GM12878 (cell line): ENCODE measurements around the gene THOC6. TPM values are rescaled to one million over a fixed set of nuclear protein-coding genes. Genes with fewer than 3 reads are reported as not detected.
"Not testable (repeated sequence)": the region's sequence is repeated elsewhere in the genome, so short reads cannot be mapped to it uniquely, and the experiment has no call there.

Experiments used
- ATAC-seq: fragments of 200-7000 bp; cut with Tn5 transposase; 3 replicates; pipeline ENCODE4 v1.9.1; 2020; ENCODE audit warnings: mild to moderate bottlenecking, moderate library complexity
- BruUV-seq: library from RNA; stranded (reverse); fragments of 400-500 nt; replicated peaks from 2 replicates; lab custom pipeline; 2021; lab: Mats Ljungman, UMichigan
- CTCF ChIA-PET: fragments of 300-600 bp; sonication (Branson Sonifier 250); formaldehyde crosslinking; extraction: SDS; loops from one replicate; lab custom pipeline; 2021; ENCODE audit warnings: inconsistent platforms; lab: Yijun Ruan, JAX
- POLR2A ChIA-PET: fragments of 350-600 bp; formaldehyde crosslinking; extraction: SDS; loops from one replicate; lab custom pipeline; 2021; ENCODE audit warnings: inconsistent platforms; lab: Charles Lee
- RAD21 ChIA-PET: fragments of 300-600 bp; sonication (Branson Sonifier 250); formaldehyde crosslinking; loops from one replicate; lab custom pipeline; 2023; ENCODE audit warnings: antibody characterized with exemption; ENCODE audit not compliant: unreplicated experiment; lab: Charles Lee
- SMC1A ChIA-PET: fragments of 300-600 bp; sonication (Branson Sonifier 250); formaldehyde crosslinking; loops from one replicate; lab custom pipeline; 2023; ENCODE audit not compliant: unreplicated experiment, uncharacterized antibody; lab: Charles Lee
- DNase-seq: peaks from one replicate; pipeline ENCODE4 v3.0.0-alpha.2; 2011; ENCODE audit warnings: low read depth, low spot score
- FAIRE-seq: peaks from 3 replicates; lab custom pipeline; 2011; peaks lifted over from hg19 to GRCh38; lab: Jason Lieb, UNC
- H2AFZ ChIP-seq: 2 replicates; pipeline ENCODE4 v1.6.0; 2011; ENCODE audit warnings: low read depth, low read length, control low read depth; ENCODE audit not compliant: control insufficient read depth
- H3K27ac ChIP-seq: 2 replicates; pipeline ENCODE4 v1.5.1; 2011; ENCODE audit warnings: control low read depth; ENCODE audit not compliant: control insufficient read depth, insufficient read depth
- H3K27me3 ChIP-seq, 2 experiments: replicated peaks in 1 of 2; 2 replicates each; pipeline versions ENCODE4 v1.6.0 to v1.6.1; 2011; ENCODE audit warnings: low read length in 1 of 2; ENCODE audit not compliant: control insufficient read depth in 2 of 2, insufficient read depth in 2 of 2
- H3K36me3 ChIP-seq, 2 experiments: 2 replicates each; pipeline ENCODE4 v1.5.1; 2011; ENCODE audit warnings: low read length in 1 of 2; ENCODE audit not compliant: control insufficient read depth in 2 of 2, insufficient read depth in 2 of 2
- H3K4me1 ChIP-seq: 2 replicates; pipeline ENCODE4 v1.6.1; 2011; ENCODE audit warnings: mild to moderate bottlenecking, low read length, moderate library complexity, mixed read lengths; ENCODE audit not compliant: control insufficient read depth, insufficient read depth
- H3K4me2 ChIP-seq: 2 replicates; pipeline ENCODE4 v1.6.0; 2011; ENCODE audit warnings: control low read depth; ENCODE audit not compliant: control insufficient read depth, insufficient read depth
- H3K4me3 ChIP-seq: fragments of 200-600 bp; sonication (generic); 2 replicates; pipeline ENCODE4 v1.5.1; 2016
- H3K79me2 ChIP-seq: 2 replicates; pipeline ENCODE4 v1.6.0; 2011; ENCODE audit warnings: low read length; ENCODE audit not compliant: control insufficient read depth, insufficient read depth
- H3K9ac ChIP-seq: 2 replicates; pipeline ENCODE4 v1.8.0; 2011; ENCODE audit warnings: low read length, control low read depth, mixed read lengths; ENCODE audit not compliant: control insufficient read depth, insufficient read depth
- H3K9me3 ChIP-seq: replicated peaks from 3 replicates; pipeline ENCODE4 v1.5.1; 2011; ENCODE audit warnings: mild to moderate bottlenecking, low read length; ENCODE audit not compliant: control insufficient read depth, insufficient read depth
- H4K20me1 ChIP-seq: 2 replicates; pipeline ENCODE4 v1.6.0; 2011; ENCODE audit not compliant: control insufficient read depth, insufficient read depth
- ATF7 ChIP-seq: fragments of 450-650 bp; IDR thresholded peaks from 2 replicates; pipeline ENCODE4 v1.6.1; 2016; ENCODE audit warnings: low read depth, mild to moderate bottlenecking
- HDAC2 ChIP-seq: fragments of 200-600 bp; sonication (generic); IDR thresholded peaks from 2 replicates; pipeline ENCODE4 v1.6.1; 2017
- KAT2A ChIP-seq: conservative IDR thresholded peaks from 2 replicates; pipeline ENCODE4 v1.6.1; 2011; ENCODE audit warnings: low read depth, low read length; ENCODE audit not compliant: control insufficient read depth
- NFYB ChIP-seq: IDR thresholded peaks from 2 replicates; pipeline ENCODE4 v1.6.1; 2011; ENCODE audit warnings: low read depth, mild to moderate bottlenecking, low read length, improper control_type of control experiment, moderate library complexity; ENCODE audit not compliant: insufficient read depth
- PKNOX1 ChIP-seq: fragments of 450-650 bp; IDR thresholded peaks from 2 replicates; pipeline ENCODE4 v1.6.1; 2016; ENCODE audit warnings: mild to moderate bottlenecking
- POU2F2 ChIP-seq: IDR thresholded peaks from 3 replicates; pipeline ENCODE4 v1.6.1; 2011; ENCODE audit warnings: low read depth, mild to moderate bottlenecking, low read length, borderline replicate concordance
- SKIL ChIP-seq: fragments of 450-650 bp; IDR thresholded peaks from 2 replicates; pipeline ENCODE4 v1.6.1; 2017; ENCODE audit warnings: mild to moderate bottlenecking, low read depth, inconsistent platforms; ENCODE audit not compliant: poor library complexity, severe bottlenecking
- USF1 ChIP-seq: IDR thresholded peaks from 2 replicates; pipeline ENCODE4 v1.6.1; 2011; ENCODE audit warnings: borderline replicate concordance, low read depth, mild to moderate bottlenecking, moderate library complexity, mixed read lengths, low read length; ENCODE audit not compliant: insufficient read depth; ENCODE audit errors: extremely low read length
- WGBS: methylation state at CpG from one replicate; pipeline ENCODE4 v1.1.6; 2016; ENCODE audit warnings: low lambda C conversion rate; ENCODE audit not compliant: insufficient replicate concordance, insufficient coverage; ENCODE audit errors: missing lambda C conversion rate; 5-methylcytosine and 5-hydroxymethylcytosine counted together
- in situ Hi-C: fragments of 300-500 bp; cut with MboI; formaldehyde crosslinking; loops from 9 replicates; pipeline ENCODE4 v1.14.3; 2018; ENCODE audit warnings: mixed read lengths
- intact Hi-C: fragments of 100-400 bp; cut with micrococcal nuclease; formaldehyde crosslinking; loops from one replicate; pipeline ENCODE4 v1.14.2; 2022; ENCODE audit not compliant: unreplicated experiment
- polyA plus RNA-seq, 11 experiments: library from polyadenylated mRNA; depleted of rRNA in 4 of 11; unstranded in 6 of 11; stranded (reverse) in 5 of 11; fragments of >200 nt; fragmentation: Nextera tagmentation in 4 of 11; fragmentation: Illumina TruSeq in 1 of 11; extraction: Ambion mirVana in 4 of 11; extraction: Trizol in 1 of 11; gene quantifications; 1 replicate in 1 of 11; 2 replicates in 10 of 11; pipeline versions ENCODE4 v1.2.1 to v1.2.3, GENCODE V29; 2011 to 2016; ENCODE audit warnings: inconsistent platforms in 2 of 11, missing spikeins in 2 of 11, low read depth in 1 of 11
- total RNA-seq, 4 experiments: library from RNA; depleted of rRNA in 3 of 4; stranded (reverse); fragments of >200 nt in 3 of 4; fragmentation: Illumina TruSeq in 1 of 4; extraction: Trizol in 1 of 4; gene quantifications; 2 replicates each; pipeline versions ENCODE4 v1.2.1 to v1.2.3, GENCODE V29; 2013 to 2021

Gene THOC6
- total and polyA plus RNA-seq, 10 of the 15 experiments (the other 5 are each of a cell fraction or from before 2014, with no cell fraction given) = 1.0 to 54.4 (median 27.9) TPM

GRCh38 chr16:3075523-3075915, 51.7 kb downstream of the THOC6 start:
- 79% methylated on average over 8 of the region's 10 CpGs for WGBS
- Histone ChIP-seq H3K27me3 (no peaks in the 10 kb centered on the region), H3K79me2 (no peaks in the 10 kb centered on the region), H4K20me1 (no peaks in the 10 kb centered on the region), H3K4me1 (peaks cover 45% of the 10 kb centered on the region), H3K9ac (peak overlapping the region; percentile 49), H3K4me3 (peak overlapping the region; percentile 55)
- FAIRE-seq (no peak), ATAC-seq (peak; percentile 42)
- POLR2A ChIA-PET = interaction anchor here (1.0 to 4.4 kb wide), 3 partner anchors 10 to 59 kb away, joined by 4 to 38 read pairs (median 10); partner anchors contain the start of genes IL32 and ZNF213
- no peak for TF ChIP-seq NFYB
- TF ChIP-seq HDAC2 = no peak
- no peak for TF ChIP-seq USF1
- no peak for TF ChIP-seq KAT2A
- TF ChIP-seq PKNOX1 = no peak
- TF ChIP-seq ATF7 = no peak
- no peak for TF ChIP-seq SKIL
- TF ChIP-seq POU2F2 = no peak
- TF ChIP-seq, all 136 proteins: peak for 0
- Histone ChIP-seq H2AFZ (no peak overlapping the region), H3K4me2 (peak overlapping the region; percentile 72), H3K27ac (peak overlapping the region; percentile 77), H3K36me3 (no peaks in the 10 kb centered on the region), H3K9me3 (peaks cover 8% of the 10 kb centered on the region)
- intact Hi-C loops = no loop called here
- ChIA-PET SMC1A (interaction anchor here (1.0 to 6.1 kb wide), 6 partner anchors 10 to 56 kb away, joined by 3 to 52 read pairs (median 7); partner anchors contain the start of gene IL32), CTCF (interaction anchor here (0.9 to 6.0 kb wide), 9 partner anchors 11 to 53 kb away, joined by 3 to 42 read pairs (median 9); partner anchors contain the start of gene IL32), RAD21 (interaction anchor here (1.1 to 3.5 kb wide), 5 partner anchors 9 to 61 kb away, joined by 3 to 14 read pairs (median 4); partner anchors contain the start of gene IL32)
- BruUV-seq = no TSS peak
- DNase-seq = no peak
- in situ Hi-C loops = no loop called here

GRCh38 chr16:3075946-3076345, 52.1 kb downstream of the THOC6 start:
- not testable (repeated sequence) for FAIRE-seq
- peak overlapping the region; percentile 68; the same call in 1 of the 2 replicates for H3K4me2 ChIP-seq
- H3K4me3 ChIP-seq = peak overlapping the region; percentile 28; the same call in 1 of the 2 replicates

More at GRCh38 chr16:3075946-3076345, 52.1 kb downstream of the THOC6 start:
- WGBS = 71% methylated on average over 6 of the region's 6 CpGs
- Histone ChIP-seq H3K27ac (peak overlapping the region; percentile 88), H3K4me1 (peaks cover 45% of the 10 kb centered on the region)
- H3K9ac ChIP-seq, H3K36me3 ChIP-seq, DNase-seq, in situ Hi-C loops, ATAC-seq, H4K20me1 ChIP-seq, H2AFZ ChIP-seq, H3K79me2 ChIP-seq, H3K27me3 ChIP-seq, BruUV-seq, H3K9me3 ChIP-seq: not testable (repeated sequence)
- ChIA-PET CTCF (interaction anchor here (1.2 to 6.0 kb wide), 9 partner anchors 11 to 53 kb away, joined by 3 to 42 read pairs (median 15); partner anchors contain the start of gene IL32), SMC1A (interaction anchor here (1.0 to 6.1 kb wide), 6 partner anchors 9 to 53 kb away, joined by 3 to 52 read pairs (median 7); partner anchors contain the start of gene IL32), POLR2A (interaction anchor here (0.6 to 4.4 kb wide), 5 partner anchors 10 to 61 kb away, joined by 3 to 38 read pairs (median 5); partner anchors contain the start of genes IL32 and ZNF213), RAD21 (interaction anchor here (1.1 to 3.5 kb wide), 4 partner anchors 9 to 17 kb away, joined by 3 to 14 read pairs (median 6); partner anchors contain the start of gene IL32)
- intact Hi-C loops = loop anchor here (2.0 kb wide), 1 partner anchor 25 kb away; no protein-coding TSS in a partner anchor
